Ovary (tissue), 9 donors: ENCODE data around the gene C9orf43. TPM values are rescaled to one million over a fixed set of nuclear protein-coding genes. Genes with fewer than 3 reads are reported as not detected.

Source experiments
- DNase-seq, 5 donors: peaks; one replicate each; pipeline ENCODE4 v3.0.0-alpha.2; 2019 to 2020
- H3K27ac ChIP-seq, 2 donors: fragments of 200-600 bp; one replicate each; pipeline versions ENCODE4 v1.5.1 to v1.8.0; 2019 to 2022
- H3K27me3 ChIP-seq: fragments of 200-600 bp; one replicate; pipeline ENCODE4 v1.8.0; 2022
- H3K36me3 ChIP-seq: fragments of 200-600 bp; sonication (generic); one replicate; pipeline ENCODE4 v1.5.1; 2019
- H3K4me1 ChIP-seq: one replicate; pipeline ENCODE4 v1.8.1; 2013; ENCODE audit warnings: mild to moderate bottlenecking, moderate library complexity; ENCODE audit not compliant: insufficient read depth
- H3K4me3 ChIP-seq: fragments of 200-600 bp; sonication (generic); one replicate; pipeline ENCODE4 v1.5.1; 2017
- H3K9me3 ChIP-seq, 2 donors: fragments of 200-600 bp in 1 of 2; sonication (generic) in 1 of 2; one replicate each; pipeline versions ENCODE4 v1.5.1 to v1.8.1; 2013 to 2019; ENCODE audit warnings: mild to moderate bottlenecking in 1 of 2, moderate library complexity in 1 of 2
- EP300 ChIP-seq: sonication (generic); formaldehyde crosslinking; IDR thresholded peaks from one replicate; pipeline ENCODE4 v1.6.1; 2017; ENCODE audit warnings: antibody characterized with exemption
- POLR2A ChIP-seq: fragments of 450-650 bp; IDR thresholded peaks from one replicate; pipeline ENCODE4 v1.6.1; 2017; ENCODE audit warnings: antibody characterized with exemption, mild to moderate bottlenecking, moderate library complexity
- WGBS, 3 donors: extraction: QIAGEN DNeasy Blood & Tissue Kit in 1 of 3; methylation state at CpG; one replicate each; pipeline versions ENCODE4 v1.1.5 to v1.1.7; 2013 to 2017; 5-methylcytosine and 5-hydroxymethylcytosine counted together
- intact Hi-C, 4 donors: fragments of 100-400 bp; cut with DNase I; formaldehyde crosslinking; loops; one replicate each; pipeline versions ENCODE4 v1.11.0 to v1.15.1; 2022 to 2023
- polyA plus RNA-seq, 2 donors: library from polyadenylated mRNA; stranded (reverse); fragments of 200-250 nt in 1 of 2; fragments of 350-450 nt in 1 of 2; fragmentation: Illumina TruSeq in 1 of 2; extraction: RNeasy Lipid Tissue Mini Kit (QIAGEN cat#74804) in 1 of 2; gene quantifications; one replicate each; pipeline ENCODE4 v1.2.3, GENCODE V29; 2013 to 2014
- total RNA-seq, 7 donors: library from RNA; depleted of rRNA in 2 of 7; stranded (reverse); fragments of >200 nt in 2 of 7; fragmentation: NEBNext Ultra II Directional in 3 of 7; extraction: Animal tissue kit (Norgen Biotek cat#: 25700) in 3 of 7; gene quantifications; one replicate each; pipeline versions ENCODE4 v1.1.0 to v1.2.4, GENCODE V29; 2016 to 2023
- TF ChIP-seq, protein P1 (sequence below), 3 donors: fragments of 450-650 bp in 2 of 3; fragments of 200-600 bp in 1 of 3; IDR thresholded peaks; one replicate each; pipeline versions ENCODE4 v1.5.1 to v1.8.0; 2016 to 2022; ENCODE audit warnings: antibody characterized with exemption in 3 of 3, mild to moderate bottlenecking in 1 of 3
- donor health status: DM: no; HTN: no; CAD: no; lungs with moderate emphysema.
- donor health status: DM: no; HTN: no; CAD: no.
- donor health status: Bipolar disorder and iron deficiency.
- donor health status: DM: yes; HTN: yes; CAD: no.
- donor health status: DM: no; HTN: no; CAD: no.
- donor health status: DM: yes; HTN: yes; CAD: no.

The C9orf43 gene
- total and polyA plus RNA-seq, 9 donors: 0.46 to 1.2 (median 0.84) TPM

DNA sequence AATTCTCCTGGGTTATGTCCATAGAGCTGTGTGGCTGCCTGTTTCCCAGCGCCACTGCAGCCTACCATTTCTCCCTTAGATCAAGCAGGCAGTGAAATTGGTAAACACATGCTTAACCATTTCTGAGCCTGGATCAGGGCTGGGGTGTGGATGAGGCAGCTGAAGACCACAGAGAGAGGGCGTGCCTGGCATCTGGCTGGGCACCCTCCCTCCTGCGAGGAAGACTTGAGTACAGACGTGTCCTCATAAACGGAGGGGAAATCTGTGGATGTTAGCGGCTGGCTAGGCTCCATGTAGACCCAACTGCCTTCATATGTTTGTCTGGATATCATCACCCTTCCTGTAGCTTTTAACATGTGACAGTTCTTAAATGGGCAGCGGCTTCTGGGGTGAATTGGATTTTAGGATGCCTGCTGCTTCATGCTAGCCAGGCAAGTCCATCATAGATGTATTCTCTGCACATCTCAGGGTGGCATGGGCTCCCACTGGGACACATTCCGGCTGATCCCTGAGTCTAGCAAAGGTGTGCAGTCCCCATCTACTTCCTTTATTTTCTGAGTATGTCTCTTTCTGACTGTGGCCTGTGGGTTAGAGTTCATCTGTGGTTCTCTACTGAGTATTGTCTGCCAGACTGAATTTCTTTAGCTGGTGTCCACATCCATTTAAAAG is 63.9 kb downstream of the C9orf43 start:
- Histone ChIP-seq H3K27me3 (no peaks in the 10 kb centered on the region), H3K4me1 (no peaks in the 10 kb centered on the region), H3K27ac (no peak overlapping the region), H3K9me3 (no peaks in the 10 kb centered on the region), H3K36me3 (no peaks in the 10 kb centered on the region), H3K4me3 (no peak overlapping the region)
- 82 to 94% (median 88%) methylated on average over 8 of the region's 8 CpGs for WGBS, 3 donors
- intact Hi-C loops: no loop called here
- TF ChIP-seq POLR2A (no peak), EP300 (no peak)
- TF ChIP-seq, protein P1, sequence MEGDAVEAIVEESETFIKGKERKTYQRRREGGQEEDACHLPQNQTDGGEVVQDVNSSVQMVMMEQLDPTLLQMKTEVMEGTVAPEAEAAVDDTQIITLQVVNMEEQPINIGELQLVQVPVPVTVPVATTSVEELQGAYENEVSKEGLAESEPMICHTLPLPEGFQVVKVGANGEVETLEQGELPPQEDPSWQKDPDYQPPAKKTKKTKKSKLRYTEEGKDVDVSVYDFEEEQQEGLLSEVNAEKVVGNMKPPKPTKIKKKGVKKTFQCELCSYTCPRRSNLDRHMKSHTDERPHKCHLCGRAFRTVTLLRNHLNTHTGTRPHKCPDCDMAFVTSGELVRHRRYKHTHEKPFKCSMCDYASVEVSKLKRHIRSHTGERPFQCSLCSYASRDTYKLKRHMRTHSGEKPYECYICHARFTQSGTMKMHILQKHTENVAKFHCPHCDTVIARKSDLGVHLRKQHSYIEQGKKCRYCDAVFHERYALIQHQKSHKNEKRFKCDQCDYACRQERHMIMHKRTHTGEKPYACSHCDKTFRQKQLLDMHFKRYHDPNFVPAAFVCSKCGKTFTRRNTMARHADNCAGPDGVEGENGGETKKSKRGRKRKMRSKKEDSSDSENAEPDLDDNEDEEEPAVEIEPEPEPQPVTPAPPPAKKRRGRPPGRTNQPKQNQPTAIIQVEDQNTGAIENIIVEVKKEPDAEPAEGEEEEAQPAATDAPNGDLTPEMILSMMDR (IDR thresholded peaks at IDR 0.05): no peak
- no peak for DNase-seq

DNA sequence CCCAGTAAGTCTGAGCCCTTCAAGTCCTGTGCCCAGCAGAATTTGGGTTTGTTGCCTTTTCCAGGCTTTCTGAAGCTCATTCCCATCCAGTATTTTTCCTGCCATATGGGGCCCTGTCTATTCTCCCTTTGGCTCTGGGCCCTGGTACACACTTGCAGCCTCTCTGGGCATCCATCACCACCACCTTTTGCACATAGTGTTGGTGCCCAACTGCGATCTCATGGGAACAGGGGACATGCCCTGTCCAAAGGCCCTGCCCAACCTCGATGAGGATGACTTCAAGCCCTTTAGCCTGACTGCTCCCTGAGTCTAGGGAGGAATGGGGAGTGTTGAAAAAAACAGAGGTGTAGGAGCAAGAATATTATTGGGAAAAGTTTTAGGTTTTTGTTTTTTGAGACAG is 64.5 kb downstream of the C9orf43 start:
- Histone ChIP-seq H3K9me3 (no peaks in the 10 kb centered on the region), H3K4me1 (no peaks in the 10 kb centered on the region), H3K36me3 (no peaks in the 10 kb centered on the region), H3K27ac (no peak overlapping the region), H3K27me3 (no peaks in the 10 kb centered on the region), H3K4me3 (no peak overlapping the region)
- no peak for DNase-seq
- TF ChIP-seq, protein P1 (IDR thresholded peaks at IDR 0.05): no peak
- TF ChIP-seq POLR2A: no peak
- TF ChIP-seq EP300: no peak
- WGBS, 3 donors: 84 to 93% (median 93%) methylated on average over 2 of the region's 2 CpGs
- intact Hi-C loops: no loop called here

DNA sequence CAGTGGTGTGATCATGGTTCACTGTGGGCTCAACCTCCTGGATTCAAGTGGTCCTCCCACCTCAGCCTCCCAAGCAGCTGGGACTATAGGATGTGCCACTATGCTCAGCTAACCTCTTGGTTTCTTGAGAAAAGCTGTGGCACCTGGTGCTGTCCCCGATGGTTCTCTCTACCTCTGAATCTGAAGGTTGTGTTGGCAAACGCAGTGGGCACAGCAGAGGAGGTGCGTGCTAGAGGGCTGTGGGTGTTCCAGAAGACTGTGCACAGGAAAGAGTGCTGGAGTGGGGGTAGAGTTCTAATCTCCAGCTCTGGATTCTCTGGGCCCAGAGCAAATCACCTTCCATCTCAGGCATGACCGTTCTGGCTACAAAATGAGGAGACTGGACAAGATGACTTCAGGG is 65.4 kb downstream of the C9orf43 start:
- no peaks in the 10 kb centered on the region for H3K9me3 ChIP-seq
- no peak overlapping the region for H3K4me3 ChIP-seq
- no peaks in the 10 kb centered on the region for H3K27me3 ChIP-seq
- no peaks in the 10 kb centered on the region for H3K4me1 ChIP-seq
- WGBS, 3 donors: 96 to 99% (median 98%) methylated on average over 4 of the region's 4 CpGs
- no peaks in the 10 kb centered on the region for H3K36me3 ChIP-seq
- intact Hi-C loops: no loop called here
- no peak overlapping the region for H3K27ac ChIP-seq
- no peak for DNase-seq
- TF ChIP-seq, protein P1 (IDR thresholded peaks at IDR 0.05): no peak
- TF ChIP-seq EP300 (no peak), POLR2A (no peak)

DNA sequence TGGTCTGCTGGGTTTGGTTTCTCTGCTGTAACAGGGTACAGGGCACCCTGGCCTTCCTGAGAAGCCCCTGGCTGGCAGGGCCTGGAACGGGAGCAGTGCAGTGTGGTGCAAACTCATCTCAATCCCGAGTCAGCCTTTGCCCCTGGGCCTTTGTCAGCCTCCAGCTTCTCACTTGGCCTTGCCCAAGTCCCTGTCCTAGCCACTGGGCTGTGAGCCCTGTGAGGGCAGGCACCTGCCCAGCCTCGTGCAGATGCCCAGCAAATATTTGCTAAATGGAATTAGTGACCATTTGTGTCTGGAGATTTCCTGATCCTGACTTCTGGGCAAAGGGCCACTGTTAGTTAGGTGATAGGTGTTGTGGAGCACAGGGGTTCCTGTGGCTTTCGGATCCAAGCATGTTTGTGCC is 66.0 kb downstream of the C9orf43 start:
- no peaks in the 10 kb centered on the region for H3K9me3 ChIP-seq
- no peaks in the 10 kb centered on the region for H3K27me3 ChIP-seq
- no peak overlapping the region for H3K4me3 ChIP-seq
- H3K4me1 ChIP-seq: no peaks in the 10 kb centered on the region
- intact Hi-C loops: no loop called here
- 89 to 93% (median 92%) methylated on average over 4 of the region's 4 CpGs for WGBS, 3 donors
- no peak for TF ChIP-seq EP300
- no peak for TF ChIP-seq POLR2A
- TF ChIP-seq, protein P1 (IDR thresholded peaks at IDR 0.05): no peak
- no peak for DNase-seq
- H3K27ac ChIP-seq: no peak overlapping the region
- H3K36me3 ChIP-seq: no peaks in the 10 kb centered on the region
